ENCODE data around the gene BICRA. TPM values are rescaled to one million over a fixed set of nuclear protein-coding genes. Genes with fewer than 3 reads are reported as not detected.
"Not testable (repeated sequence)": the region's sequence is repeated elsewhere in the genome, so short reads cannot be mapped to it uniquely, and the experiment has no call there.

BICRA gene
- total and polyA plus RNA-seq, 2 donors = 5.9 to 10.9 TPM

DNA sequence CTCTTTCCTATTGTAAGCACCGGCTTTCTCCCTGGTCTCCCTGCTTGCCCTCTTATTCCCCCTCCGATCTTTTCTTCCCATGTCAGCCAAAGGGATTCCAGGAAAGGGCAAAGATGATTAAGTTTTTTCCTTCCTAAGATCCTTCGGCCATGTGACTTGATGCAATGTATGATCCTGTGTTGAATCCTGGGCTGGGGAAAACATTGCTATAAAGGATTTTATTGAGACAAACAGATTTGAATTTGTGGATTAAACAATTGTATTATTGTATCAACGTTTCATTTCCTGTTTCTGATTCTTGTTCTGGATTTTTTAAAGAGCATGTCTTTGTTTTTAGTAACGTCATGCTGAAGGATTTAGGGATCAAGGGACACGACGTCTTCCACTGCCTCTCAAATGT is 19.1 kb upstream of the BICRA start:
- Histone ChIP-seq H3K27ac (ENCODE audit: low read depth) (no peak overlapping the region), H3K4me3 (ENCODE audit: low read depth, low read length) (no peak overlapping the region), H3K36me3 (ENCODE audit: insufficient read depth) (no peaks in the 10 kb centered on the region), H3K4me1 (ENCODE audit: insufficient read depth) (no peaks in the 10 kb centered on the region)
- WGBS = 24% methylated on average over 7 of the region's 7 CpGs
- no peak for DNase-seq (ENCODE audit: extremely low spot score)

- H3K4me1 ChIP-seq (ENCODE audit: insufficient read depth) = no peaks in the 10 kb centered on the region
- H3K4me3 ChIP-seq (ENCODE audit: low read depth, low read length) = no peak overlapping the region
- no peaks in the 10 kb centered on the region for H3K36me3 ChIP-seq (ENCODE audit: insufficient read depth)
- WGBS = 84% methylated on average over 6 of the region's 6 CpGs
- no peak overlapping the region for H3K27ac ChIP-seq (ENCODE audit: low read depth)
- no peak for DNase-seq (ENCODE audit: extremely low spot score)
Measured at GRCh38 chr19:47593860-47594259, 15.1 kb upstream of the BICRA start.

GRCh38 chr19:47595944-47596343 is 13.0 kb upstream of the BICRA start:
- H3K4me3 ChIP-seq (ENCODE audit: low read depth, low read length) = no peak overlapping the region

DNA sequence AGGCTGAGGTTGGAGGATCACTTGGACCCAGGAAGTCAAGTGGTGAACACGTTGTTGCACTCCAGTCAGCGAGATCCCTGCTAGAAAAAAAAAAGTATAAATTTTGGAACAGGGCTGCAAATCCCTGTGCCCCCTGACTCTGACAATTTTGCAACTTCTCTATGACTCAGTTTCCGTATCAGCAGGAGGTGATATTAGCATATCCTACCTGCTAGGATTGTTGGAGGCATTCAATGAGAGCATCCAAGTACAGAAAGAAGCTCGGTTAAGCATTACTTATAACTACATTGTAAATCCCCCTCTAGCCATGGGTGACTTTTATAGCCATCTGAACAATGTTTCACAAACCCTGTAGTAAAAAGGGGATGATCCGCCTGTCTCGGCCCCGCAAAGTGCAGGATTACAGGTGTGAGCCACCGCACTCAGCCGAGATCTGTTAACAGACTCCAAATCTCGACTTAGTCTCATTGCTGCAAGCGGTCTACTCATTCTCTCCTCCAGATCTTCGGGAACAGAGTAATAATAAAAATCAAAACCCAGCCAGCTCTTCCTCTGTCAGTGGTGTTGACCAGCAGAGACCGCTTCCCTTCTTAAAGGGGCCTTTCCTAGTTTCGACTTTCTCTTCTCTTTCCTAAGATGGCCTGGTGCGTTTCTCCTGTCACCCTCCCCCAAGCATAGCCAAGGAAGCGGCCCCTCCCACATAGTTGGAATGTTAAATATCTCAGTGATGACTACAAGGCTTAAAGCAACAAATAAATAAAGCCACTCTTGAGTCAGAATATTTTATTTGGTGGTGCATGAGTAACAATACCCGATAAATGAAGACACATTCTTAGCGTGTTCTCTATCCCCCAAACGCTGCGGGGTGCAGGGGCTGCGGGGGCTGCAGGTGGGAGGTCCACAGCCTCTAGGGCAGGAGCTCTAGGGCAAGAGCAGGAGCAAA is 10.3 kb upstream of the BICRA start:
- peak overlapping the region; percentile 66 for H3K27ac ChIP-seq (ENCODE audit: low read depth)

More at GRCh38 chr19:47595944-47596343, 13.0 kb upstream of the BICRA start:
- no peak for DNase-seq (ENCODE audit: extremely low spot score)
- Histone ChIP-seq H3K36me3 (ENCODE audit: insufficient read depth) (no peaks in the 10 kb centered on the region), H3K27ac (ENCODE audit: low read depth) (no peak overlapping the region), H3K4me1 (ENCODE audit: insufficient read depth) (no peaks in the 10 kb centered on the region)
- 80% methylated on average over 6 of the region's 6 CpGs for WGBS

GRCh38 chr19:47599671-47600245 is 9.2 kb upstream of the BICRA start:
- 32% methylated on average over 25 of the region's 25 CpGs for WGBS
- not testable (repeated sequence) for H3K36me3 ChIP-seq (ENCODE audit: insufficient read depth); DNase-seq (ENCODE audit: extremely low spot score); H3K4me1 ChIP-seq (ENCODE audit: insufficient read depth)
- Histone ChIP-seq H3K4me3 (ENCODE audit: low read depth, low read length) (peak overlapping the region; percentile 25), H3K27ac (ENCODE audit: low read depth) (peak overlapping the region; percentile 89)

More for the DNA sequence above, 10.3 kb upstream of the BICRA start:
- Histone ChIP-seq H3K4me1 (ENCODE audit: insufficient read depth) (no peaks in the 10 kb centered on the region), H3K4me3 (ENCODE audit: low read depth, low read length) (peak overlapping the region; percentile 10), H3K36me3 (ENCODE audit: insufficient read depth) (no peaks in the 10 kb centered on the region)
- 9% methylated on average over 21 of the region's 21 CpGs for WGBS
- DNase-seq (ENCODE audit: extremely low spot score) = no peak

DNA sequence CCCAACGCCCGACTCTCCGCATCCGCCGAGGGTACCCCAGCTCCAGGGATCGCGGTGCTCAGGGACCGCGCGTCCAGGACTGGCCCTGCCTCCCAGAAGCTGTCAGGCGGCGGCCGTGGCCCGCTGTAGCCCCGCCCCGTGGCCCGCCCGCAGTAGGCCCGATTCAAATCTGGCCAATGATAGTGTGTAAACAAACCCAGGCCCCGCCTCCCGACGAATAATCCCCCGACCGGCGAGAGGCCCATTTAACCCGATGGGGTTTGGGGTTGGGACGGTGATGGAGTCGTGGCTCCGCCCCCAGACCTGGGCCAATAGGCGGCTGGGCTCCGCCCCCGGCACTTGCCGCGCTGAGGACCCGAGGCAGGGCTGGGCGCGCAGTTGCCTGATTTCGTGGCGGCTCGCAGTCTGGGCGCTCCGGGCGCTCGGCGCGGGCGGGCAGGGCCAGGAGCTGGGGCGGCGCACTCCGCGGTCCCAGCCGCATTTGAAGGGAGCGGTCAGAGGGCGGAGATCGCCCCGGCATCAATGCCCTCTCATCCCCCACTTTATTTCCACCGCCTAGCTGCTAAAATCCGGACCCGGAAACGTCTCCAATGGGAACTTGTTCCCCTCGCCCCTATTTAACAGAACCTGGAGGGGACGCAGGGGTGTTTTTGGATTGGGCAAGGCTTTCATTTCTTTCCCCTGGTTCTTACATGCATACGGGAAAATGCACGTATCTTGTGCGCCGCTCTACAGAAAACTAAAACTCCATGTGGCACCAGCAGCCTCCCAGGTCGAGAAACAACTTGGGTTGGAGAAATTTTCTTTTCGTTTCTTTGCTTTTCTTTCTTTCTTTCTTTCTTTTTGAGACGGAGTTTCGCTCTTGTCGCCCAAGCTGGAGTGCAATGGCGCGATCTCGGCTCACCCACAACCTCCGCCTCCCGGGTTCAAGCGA is 8.4 kb upstream of the BICRA start:
- DNase-seq (ENCODE audit: extremely low spot score) = peak; percentile 97
- peak overlapping the region; percentile 32 for H3K4me3 ChIP-seq (ENCODE audit: low read depth, low read length)
- no peaks in the 10 kb centered on the region for H3K4me1 ChIP-seq (ENCODE audit: insufficient read depth)
- WGBS = 3% methylated on average over 77 of the region's 77 CpGs
- H3K36me3 ChIP-seq (ENCODE audit: insufficient read depth) = no peaks in the 10 kb centered on the region
- peak overlapping the region; percentile 89 for H3K27ac ChIP-seq (ENCODE audit: low read depth)

DNA sequence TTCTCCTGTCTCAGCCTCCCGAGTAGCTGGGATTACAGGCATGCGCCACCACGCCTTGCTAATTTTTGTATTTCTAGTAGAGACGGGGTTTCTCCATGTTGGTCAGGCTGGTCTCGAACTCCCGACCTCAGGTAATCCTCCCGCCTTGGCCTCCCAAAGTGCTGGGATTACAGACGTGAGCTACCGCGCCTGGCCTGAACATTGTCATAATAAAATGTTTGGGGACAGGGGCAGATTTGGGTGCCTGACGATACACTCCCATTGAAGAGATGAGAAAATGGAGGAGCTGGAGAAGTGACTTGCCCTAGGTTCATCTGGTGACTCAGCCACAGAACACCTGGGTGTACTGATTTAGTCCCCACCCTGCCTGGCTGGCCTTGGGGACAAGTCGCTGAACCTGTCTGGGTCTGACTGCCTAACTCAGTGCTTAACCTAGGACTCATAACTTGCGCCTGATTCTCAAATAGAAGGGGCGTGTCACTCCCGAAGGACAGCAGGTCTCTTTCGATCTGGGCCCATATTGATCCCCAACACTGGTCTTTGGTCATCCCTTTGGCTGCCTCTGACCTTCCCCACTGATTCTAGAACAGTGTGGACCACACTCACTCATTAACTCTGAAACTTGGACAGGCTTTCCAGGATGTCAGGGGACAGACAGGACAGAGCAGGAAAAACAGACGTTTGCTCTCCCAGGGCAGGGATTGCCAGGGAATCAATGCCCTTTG is 7.6 kb upstream of the BICRA start:
- H3K4me3 ChIP-seq (ENCODE audit: low read depth, low read length) = no peak overlapping the region
- no peak overlapping the region for H3K27ac ChIP-seq (ENCODE audit: low read depth)
- no peaks in the 10 kb centered on the region for H3K36me3 ChIP-seq (ENCODE audit: insufficient read depth)
- 68% methylated on average over 17 of the region's 17 CpGs for WGBS
- DNase-seq (ENCODE audit: extremely low spot score) = no peak
- no peaks in the 10 kb centered on the region for H3K4me1 ChIP-seq (ENCODE audit: insufficient read depth)

- no peak for DNase-seq (ENCODE audit: extremely low spot score)
- Histone ChIP-seq H3K4me1 (ENCODE audit: insufficient read depth) (no peaks in the 10 kb centered on the region), H3K27ac (ENCODE audit: low read depth) (no peak overlapping the region), H3K36me3 (ENCODE audit: insufficient read depth) (no peaks in the 10 kb centered on the region), H3K4me3 (ENCODE audit: low read depth, low read length) (no peak overlapping the region)
- 69% methylated on average over 13 of the region's 13 CpGs for WGBS
Measured at GRCh38 chr19:47603706-47604565, 5.0 kb upstream of the BICRA start.

DNA sequence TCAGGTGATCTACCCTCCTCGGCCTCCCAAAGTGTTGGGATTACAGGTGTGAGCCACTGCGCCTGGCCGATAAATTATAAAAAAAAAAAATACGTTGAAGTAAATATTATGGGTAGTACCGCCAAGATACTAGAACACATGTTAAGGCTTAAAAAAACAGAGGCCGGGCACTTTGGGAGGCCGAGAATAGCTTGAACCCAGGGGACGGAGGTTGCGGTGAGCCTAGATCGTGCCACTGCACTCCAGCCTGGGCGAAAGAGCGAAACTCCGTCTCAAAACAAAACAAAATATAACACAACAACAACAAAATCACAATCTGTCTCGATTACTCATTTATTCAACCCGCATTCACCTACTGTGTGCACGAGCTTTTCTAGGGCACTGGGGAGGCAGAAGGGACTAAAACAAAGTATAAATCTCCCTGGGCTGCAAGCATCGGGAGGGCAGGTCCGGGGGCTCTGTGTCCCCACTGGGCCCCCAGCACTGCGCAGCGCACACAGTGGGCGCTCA is 1.3 kb upstream of the BICRA start:
- DNase-seq (ENCODE audit: extremely low spot score) = no peak
- H3K27ac ChIP-seq (ENCODE audit: low read depth) = peak overlapping the region; percentile 97
- H3K4me1 ChIP-seq (ENCODE audit: insufficient read depth) = peaks cover 2% of the 10 kb centered on the region
- H3K36me3 ChIP-seq (ENCODE audit: insufficient read depth) = no peaks in the 10 kb centered on the region
- H3K4me3 ChIP-seq (ENCODE audit: low read depth, low read length) = peak overlapping the region; percentile 98
- WGBS = 33% methylated on average over 21 of the region's 21 CpGs

DNA sequence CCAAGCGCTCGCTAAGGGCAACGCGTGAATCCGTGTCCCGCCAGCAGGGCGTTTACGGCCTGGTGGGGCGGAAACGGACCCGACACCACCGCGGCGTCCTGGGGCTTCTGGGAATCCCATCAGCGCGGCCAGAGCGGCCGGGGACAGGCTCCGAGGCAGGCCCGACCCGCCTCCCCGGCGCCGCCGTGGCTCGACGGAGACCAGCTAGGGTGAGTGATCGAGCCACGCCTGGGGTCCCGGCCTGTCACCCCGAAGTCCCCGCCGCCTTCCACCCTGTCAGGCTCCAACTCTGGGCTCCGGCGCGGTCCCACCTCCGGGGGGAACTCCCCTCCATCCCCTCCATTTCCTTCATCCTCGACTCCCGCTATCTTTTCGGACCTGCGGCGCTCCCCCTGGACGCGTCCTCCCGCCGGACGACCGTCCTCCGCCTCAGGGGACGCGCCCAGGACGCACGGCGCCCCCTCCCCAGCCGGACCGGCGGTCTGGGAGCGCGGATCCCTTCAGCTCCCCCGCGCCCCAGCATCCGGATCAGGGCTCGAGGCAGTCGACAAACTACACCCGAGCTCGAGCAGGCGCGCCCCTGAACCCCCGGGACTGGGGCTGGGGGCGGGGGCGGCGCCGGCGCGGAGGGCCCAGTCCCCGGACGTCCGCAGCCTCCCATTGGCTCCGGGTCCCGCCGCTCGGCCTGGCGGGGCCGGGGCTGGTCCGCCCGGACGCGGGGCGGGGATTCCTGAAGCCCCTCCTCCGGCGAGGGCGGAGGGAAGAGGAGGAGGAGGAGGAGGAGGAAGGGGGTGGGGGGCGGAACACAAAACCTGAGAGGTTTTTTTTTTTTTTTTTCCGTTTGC is 638 bp upstream of the BICRA start:
- under 1% methylated on average over 94 of the region's 94 CpGs for WGBS
- H3K4me1 ChIP-seq (ENCODE audit: insufficient read depth) = peaks cover 2% of the 10 kb centered on the region
- peak overlapping the region; percentile 97 for H3K27ac ChIP-seq (ENCODE audit: low read depth)
- peak; percentile 76 for DNase-seq (ENCODE audit: extremely low spot score)
- peak overlapping the region; percentile 98 for H3K4me3 ChIP-seq (ENCODE audit: low read depth, low read length)
- no peaks in the 10 kb centered on the region for H3K36me3 ChIP-seq (ENCODE audit: insufficient read depth)
